Liver (tissue), 9 donors: ENCODE measurements around the gene CDC42BPB. TPM values are rescaled to one million over a fixed set of nuclear protein-coding genes. Genes with fewer than 3 reads are reported as not detected.

Experiments
- DNase-seq: peaks from one replicate; pipeline ENCODE4 v3.0.0-alpha.2; 2017; ENCODE audit warnings: low spot score
- H3K27ac ChIP-seq, 2 donors: one replicate each; pipeline ENCODE4 v1.7.0; 2013; ENCODE audit warnings: inconsistent platforms in 2 of 2, low read length in 2 of 2, control low read depth in 1 of 2, low read depth in 1 of 2, mild to moderate bottlenecking in 1 of 2
- H3K27me3 ChIP-seq, 4 donors: one replicate each; pipeline versions ENCODE4 v1.6.1 to v1.7.0; 2013; ENCODE audit warnings: low read length in 3 of 4, inconsistent platforms in 1 of 4, mild to moderate bottlenecking in 1 of 4, moderate library complexity in 1 of 4; ENCODE audit not compliant: control insufficient read depth in 4 of 4, insufficient read depth in 4 of 4
- H3K36me3 ChIP-seq, 4 donors: one replicate each; pipeline versions ENCODE4 v1.6.1 to v1.7.0; 2013; ENCODE audit warnings: low read length in 3 of 4, mild to moderate bottlenecking in 3 of 4, low read depth in 1 of 4, moderate library complexity in 1 of 4; ENCODE audit not compliant: control insufficient read depth in 4 of 4, insufficient read depth in 3 of 4
- H3K4me1 ChIP-seq, 4 donors: one replicate each; pipeline versions ENCODE4 v1.6.1 to v1.7.0; 2013; ENCODE audit warnings: low read length in 3 of 4, mild to moderate bottlenecking in 3 of 4, moderate library complexity in 1 of 4; ENCODE audit not compliant: control insufficient read depth in 4 of 4, insufficient read depth in 4 of 4
- H3K4me3 ChIP-seq, 3 donors: one replicate each; pipeline versions ENCODE4 v1.6.1 to v1.7.0; 2013; ENCODE audit warnings: low read length in 3 of 3, control low read depth in 1 of 3, low read depth in 1 of 3, mild to moderate bottlenecking in 1 of 3
- H3K9ac ChIP-seq, 2 donors: one replicate each; pipeline ENCODE4 v1.7.0; 2013; ENCODE audit warnings: low read length in 2 of 2, mild to moderate bottlenecking in 2 of 2, moderate library complexity in 2 of 2, control low read depth in 1 of 2, low read depth in 1 of 2
- H3K9me3 ChIP-seq, 4 donors: one replicate each; pipeline versions ENCODE4 v1.6.1 to v1.7.0; 2013; ENCODE audit warnings: low read length in 3 of 4; ENCODE audit not compliant: control insufficient read depth in 4 of 4
- EGR1 ChIP-seq, 2 donors: IDR thresholded peaks; 2 replicates each; pipeline ENCODE4 v1.6.1; 2016 to 2018; ENCODE audit warnings: antibody characterized with exemption in 2 of 2, low read depth in 2 of 2
- FOXA1 ChIP-seq: IDR thresholded peaks from 2 replicates; pipeline ENCODE4 v1.6.1; 2016; ENCODE audit warnings: antibody characterized with exemption
- FOXA2 ChIP-seq: IDR thresholded peaks from 2 replicates; pipeline ENCODE4 v1.6.1; 2016; ENCODE audit warnings: antibody characterized with exemption
- GABPA ChIP-seq, 2 donors: IDR thresholded peaks in 1 of 2; conservative IDR thresholded peaks in 1 of 2; 2 replicates each; pipeline ENCODE4 v1.6.1; 2016; ENCODE audit warnings: antibody characterized with exemption in 2 of 2, mild to moderate bottlenecking in 1 of 2, moderate library complexity in 1 of 2
- HNF4A ChIP-seq, 2 donors: conservative IDR thresholded peaks; 2 replicates each; pipeline ENCODE4 v1.6.1; 2016; ENCODE audit warnings: antibody characterized with exemption in 2 of 2, mild to moderate bottlenecking in 2 of 2
- HNF4G ChIP-seq: IDR thresholded peaks from 2 replicates; pipeline ENCODE4 v1.6.1; 2016; ENCODE audit warnings: antibody characterized with exemption
- JUND ChIP-seq, 2 donors: IDR thresholded peaks; 2 replicates each; pipeline ENCODE4 v1.6.1; 2016; ENCODE audit warnings: antibody characterized with exemption in 2 of 2
- NR2F2 ChIP-seq: IDR thresholded peaks from 2 replicates; pipeline ENCODE4 v1.6.1; 2016; ENCODE audit warnings: antibody characterized with exemption
- RAD21 ChIP-seq, 2 donors: IDR thresholded peaks; 2 replicates each; pipeline ENCODE4 v1.6.1; 2016; ENCODE audit warnings: antibody characterized with exemption in 2 of 2, mild to moderate bottlenecking in 2 of 2
- RXRA ChIP-seq, 2 donors: IDR thresholded peaks; 2 replicates each; pipeline ENCODE4 v1.6.1; 2017 to 2018; ENCODE audit warnings: antibody characterized with exemption in 2 of 2, mild to moderate bottlenecking in 1 of 2
- SP1 ChIP-seq: IDR thresholded peaks from 2 replicates; pipeline ENCODE4 v1.6.1; 2018; ENCODE audit warnings: antibody characterized with exemption, mild to moderate bottlenecking
- TAF1 ChIP-seq: conservative IDR thresholded peaks from 2 replicates; pipeline ENCODE4 v1.6.1; 2016; ENCODE audit warnings: antibody characterized with exemption, mild to moderate bottlenecking
- YY1 ChIP-seq: IDR thresholded peaks from 2 replicates; pipeline ENCODE4 v1.6.1; 2016; ENCODE audit warnings: antibody characterized with exemption, mild to moderate bottlenecking
- WGBS: extraction: QIAGEN DNeasy Blood & Tissue Kit; methylation state at CpG from one replicate; pipeline ENCODE4 v1.1.7; 2013; 5-methylcytosine and 5-hydroxymethylcytosine counted together
- polyA plus RNA-seq, 2 donors: library from polyadenylated mRNA; stranded (reverse) in 1 of 2; unstranded in 1 of 2; fragments of 200-250 nt in 1 of 2; fragments of >200 nt in 1 of 2; fragmentation: Nextera tagmentation in 1 of 2; extraction: Ambion mirVana in 1 of 2; gene quantifications; one replicate each; pipeline versions ENCODE4 v1.2.1 to v1.2.3, GENCODE V29; 2013 to 2015
- total RNA-seq, 2 donors: library from RNA; depleted of rRNA; stranded (reverse); fragments of >200 nt; gene quantifications; one replicate each; pipeline ENCODE4 v1.2.3, GENCODE V29; 2014
- TF ChIP-seq, protein P1 (sequence below): fragments of 150-350 bp; IDR thresholded peaks from 2 replicates; pipeline ENCODE4 v1.5.1; 2017; ENCODE audit warnings: improper control_type of control experiment, low read depth, low read length; ENCODE audit not compliant: missing input control
- TF ChIP-seq, protein P2 (sequence below): IDR thresholded peaks from 2 replicates; pipeline ENCODE4 v1.6.1; 2016; ENCODE audit warnings: antibody characterized with exemption
- TF ChIP-seq, protein P3 (sequence below): IDR thresholded peaks from 2 replicates; pipeline ENCODE4 v1.6.1; 2016; ENCODE audit warnings: antibody characterized with exemption, mild to moderate bottlenecking
- TF ChIP-seq, protein P4 (sequence below): IDR thresholded peaks from 2 replicates; pipeline ENCODE4 v1.6.1; 2016; ENCODE audit warnings: antibody characterized with exemption
- TF ChIP-seq, protein P5 (sequence below): IDR thresholded peaks from 2 replicates; pipeline ENCODE4 v1.6.1; 2016; ENCODE audit warnings: antibody characterized with exemption
- donor health status: healthy.
- donor health status: healthy.
- donor health status: healthy.
- donor health status: healthy.
- donor health status: healthy.

Gene CDC42BPB
- total and polyA plus RNA-seq, 4 donors: 4.1 to 78.7 (median 29.7) TPM

DNA sequence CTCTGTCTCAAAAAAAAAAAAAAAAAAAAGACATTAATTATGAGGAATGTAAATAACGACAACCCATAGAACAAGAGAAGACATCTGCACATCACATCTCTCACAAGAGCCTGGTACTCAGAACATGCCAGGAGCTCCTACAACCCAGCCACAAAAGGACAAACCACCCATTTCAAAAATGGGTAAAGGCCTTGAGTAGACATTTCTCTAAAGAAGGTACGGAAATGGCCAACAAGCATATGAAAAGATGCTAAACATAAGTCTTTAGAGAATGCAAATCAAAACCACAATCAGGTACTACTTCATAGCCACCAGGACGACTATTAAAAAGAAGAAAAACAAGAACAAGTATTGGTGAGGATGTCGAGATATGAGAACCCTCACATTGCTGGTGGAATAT, 121.6 kb downstream of the CDC42BPB start:
- 91% methylated on average over 4 of the region's 4 CpGs for WGBS

DNA sequence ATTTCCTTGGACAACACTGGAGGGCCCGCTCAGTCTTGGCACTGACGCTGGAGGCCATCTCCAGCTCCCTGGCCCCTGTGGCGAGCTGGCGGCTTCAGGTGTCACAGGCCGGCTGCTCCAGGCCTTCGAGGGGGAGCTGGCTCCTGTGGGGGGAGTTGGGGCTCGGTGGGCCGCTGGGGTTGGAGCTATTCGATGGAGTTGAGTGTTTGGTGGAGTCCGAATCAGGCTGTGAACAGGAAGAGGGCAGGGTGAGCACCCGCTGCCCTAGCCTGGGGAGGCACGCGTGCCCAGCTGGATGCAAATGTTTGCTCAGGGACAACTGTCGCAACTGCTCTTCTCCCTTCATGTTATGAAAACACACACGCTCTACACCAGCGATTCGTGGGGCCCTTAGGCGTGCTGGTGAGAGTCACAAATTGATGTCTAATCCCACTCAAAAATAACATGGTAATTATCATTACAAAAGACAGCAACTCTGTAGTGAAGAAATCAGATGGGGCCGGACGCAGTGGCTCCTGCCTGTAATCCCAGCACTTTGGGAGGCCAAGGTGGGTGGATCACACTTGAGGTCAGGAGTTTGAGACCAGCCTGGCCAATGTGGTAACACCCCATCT, 123.6 kb downstream of the CDC42BPB start:
- Histone ChIP-seq H3K27ac (peak overlapping the region; percentile 53 to 67), H3K9ac (no peak overlapping the region), H3K4me1 (peaks cover 2 to 21% (median 14%) of the 10 kb centered on the region in 4 donors), H3K4me3 (no peak overlapping the region), H3K36me3 (peaks cover 2 to 14% (median 6%) of the 10 kb centered on the region in 4 donors), H3K27me3 (no peaks in the 10 kb centered on the region), H3K9me3 (no peaks in the 10 kb centered on the region)
- WGBS: 61% methylated on average over 20 of the region's 20 CpGs
- DNase-seq: no peak
- TF ChIP-seq HNF4G: no peak
- TF ChIP-seq RXRA (IDR thresholded peaks at IDR 0.05): peak in 1 of 2 donors; percentile 73
- TF ChIP-seq, protein P1, sequence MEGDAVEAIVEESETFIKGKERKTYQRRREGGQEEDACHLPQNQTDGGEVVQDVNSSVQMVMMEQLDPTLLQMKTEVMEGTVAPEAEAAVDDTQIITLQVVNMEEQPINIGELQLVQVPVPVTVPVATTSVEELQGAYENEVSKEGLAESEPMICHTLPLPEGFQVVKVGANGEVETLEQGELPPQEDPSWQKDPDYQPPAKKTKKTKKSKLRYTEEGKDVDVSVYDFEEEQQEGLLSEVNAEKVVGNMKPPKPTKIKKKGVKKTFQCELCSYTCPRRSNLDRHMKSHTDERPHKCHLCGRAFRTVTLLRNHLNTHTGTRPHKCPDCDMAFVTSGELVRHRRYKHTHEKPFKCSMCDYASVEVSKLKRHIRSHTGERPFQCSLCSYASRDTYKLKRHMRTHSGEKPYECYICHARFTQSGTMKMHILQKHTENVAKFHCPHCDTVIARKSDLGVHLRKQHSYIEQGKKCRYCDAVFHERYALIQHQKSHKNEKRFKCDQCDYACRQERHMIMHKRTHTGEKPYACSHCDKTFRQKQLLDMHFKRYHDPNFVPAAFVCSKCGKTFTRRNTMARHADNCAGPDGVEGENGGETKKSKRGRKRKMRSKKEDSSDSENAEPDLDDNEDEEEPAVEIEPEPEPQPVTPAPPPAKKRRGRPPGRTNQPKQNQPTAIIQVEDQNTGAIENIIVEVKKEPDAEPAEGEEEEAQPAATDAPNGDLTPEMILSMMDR: no peak
- TF ChIP-seq, protein P2, sequence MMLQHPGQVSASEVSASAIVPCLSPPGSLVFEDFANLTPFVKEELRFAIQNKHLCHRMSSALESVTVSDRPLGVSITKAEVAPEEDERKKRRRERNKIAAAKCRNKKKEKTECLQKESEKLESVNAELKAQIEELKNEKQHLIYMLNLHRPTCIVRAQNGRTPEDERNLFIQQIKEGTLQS: no peak
- TF ChIP-seq, protein P3, sequence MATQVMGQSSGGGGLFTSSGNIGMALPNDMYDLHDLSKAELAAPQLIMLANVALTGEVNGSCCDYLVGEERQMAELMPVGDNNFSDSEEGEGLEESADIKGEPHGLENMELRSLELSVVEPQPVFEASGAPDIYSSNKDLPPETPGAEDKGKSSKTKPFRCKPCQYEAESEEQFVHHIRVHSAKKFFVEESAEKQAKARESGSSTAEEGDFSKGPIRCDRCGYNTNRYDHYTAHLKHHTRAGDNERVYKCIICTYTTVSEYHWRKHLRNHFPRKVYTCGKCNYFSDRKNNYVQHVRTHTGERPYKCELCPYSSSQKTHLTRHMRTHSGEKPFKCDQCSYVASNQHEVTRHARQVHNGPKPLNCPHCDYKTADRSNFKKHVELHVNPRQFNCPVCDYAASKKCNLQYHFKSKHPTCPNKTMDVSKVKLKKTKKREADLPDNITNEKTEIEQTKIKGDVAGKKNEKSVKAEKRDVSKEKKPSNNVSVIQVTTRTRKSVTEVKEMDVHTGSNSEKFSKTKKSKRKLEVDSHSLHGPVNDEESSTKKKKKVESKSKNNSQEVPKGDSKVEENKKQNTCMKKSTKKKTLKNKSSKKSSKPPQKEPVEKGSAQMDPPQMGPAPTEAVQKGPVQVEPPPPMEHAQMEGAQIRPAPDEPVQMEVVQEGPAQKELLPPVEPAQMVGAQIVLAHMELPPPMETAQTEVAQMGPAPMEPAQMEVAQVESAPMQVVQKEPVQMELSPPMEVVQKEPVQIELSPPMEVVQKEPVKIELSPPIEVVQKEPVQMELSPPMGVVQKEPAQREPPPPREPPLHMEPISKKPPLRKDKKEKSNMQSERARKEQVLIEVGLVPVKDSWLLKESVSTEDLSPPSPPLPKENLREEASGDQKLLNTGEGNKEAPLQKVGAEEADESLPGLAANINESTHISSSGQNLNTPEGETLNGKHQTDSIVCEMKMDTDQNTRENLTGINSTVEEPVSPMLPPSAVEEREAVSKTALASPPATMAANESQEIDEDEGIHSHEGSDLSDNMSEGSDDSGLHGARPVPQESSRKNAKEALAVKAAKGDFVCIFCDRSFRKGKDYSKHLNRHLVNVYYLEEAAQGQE: no peak
- peak; percentile 35 to 66 for TF ChIP-seq HNF4A (conservative IDR thresholded peaks at IDR 0.05)
- no peak for TF ChIP-seq TAF1
- TF ChIP-seq GABPA (IDR thresholded peaks at IDR 0.05 in 1 of 2, conservative IDR thresholded peaks at IDR 0.05 in 1 of 2): no peak
- TF ChIP-seq EGR1 (IDR thresholded peaks at IDR 0.05; ENCODE audit: low read depth in 2 of 2): no peak
- TF ChIP-seq SP1: no peak
- no peak for TF ChIP-seq YY1
- TF ChIP-seq JUND (IDR thresholded peaks at IDR 0.05): no peak
- peak; percentile 28 for TF ChIP-seq FOXA2
- TF ChIP-seq, protein P4, sequence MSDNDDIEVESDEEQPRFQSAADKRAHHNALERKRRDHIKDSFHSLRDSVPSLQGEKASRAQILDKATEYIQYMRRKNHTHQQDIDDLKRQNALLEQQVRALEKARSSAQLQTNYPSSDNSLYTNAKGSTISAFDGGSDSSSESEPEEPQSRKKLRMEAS: no peak
- peak in 1 of 2 donors; percentile 47 for TF ChIP-seq RAD21 (IDR thresholded peaks at IDR 0.05)
- no peak for TF ChIP-seq NR2F2
- TF ChIP-seq, protein P5, sequence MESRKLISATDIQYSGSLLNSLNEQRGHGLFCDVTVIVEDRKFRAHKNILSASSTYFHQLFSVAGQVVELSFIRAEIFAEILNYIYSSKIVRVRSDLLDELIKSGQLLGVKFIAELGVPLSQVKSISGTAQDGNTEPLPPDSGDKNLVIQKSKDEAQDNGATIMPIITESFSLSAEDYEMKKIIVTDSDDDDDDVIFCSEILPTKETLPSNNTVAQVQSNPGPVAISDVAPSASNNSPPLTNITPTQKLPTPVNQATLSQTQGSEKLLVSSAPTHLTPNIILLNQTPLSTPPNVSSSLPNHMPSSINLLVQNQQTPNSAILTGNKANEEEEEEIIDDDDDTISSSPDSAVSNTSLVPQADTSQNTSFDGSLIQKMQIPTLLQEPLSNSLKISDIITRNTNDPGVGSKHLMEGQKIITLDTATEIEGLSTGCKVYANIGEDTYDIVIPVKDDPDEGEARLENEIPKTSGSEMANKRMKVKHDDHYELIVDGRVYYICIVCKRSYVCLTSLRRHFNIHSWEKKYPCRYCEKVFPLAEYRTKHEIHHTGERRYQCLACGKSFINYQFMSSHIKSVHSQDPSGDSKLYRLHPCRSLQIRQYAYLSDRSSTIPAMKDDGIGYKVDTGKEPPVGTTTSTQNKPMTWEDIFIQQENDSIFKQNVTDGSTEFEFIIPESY: no peak
- no peak for TF ChIP-seq FOXA1

More for the DNA sequence above, 121.6 kb downstream of the CDC42BPB start:
- Histone ChIP-seq H3K36me3 (peaks cover 2 to 21% (median 9%) of the 10 kb centered on the region in 4 donors), H3K27ac (no peak overlapping the region), H3K4me3 (no peak overlapping the region), H3K4me1 (peaks cover 3 to 16% (median 11%) of the 10 kb centered on the region in 4 donors), H3K9me3 (no peaks in the 10 kb centered on the region), H3K27me3 (no peaks in the 10 kb centered on the region), H3K9ac (no peak overlapping the region)
- TF ChIP-seq, protein P4: no peak
- TF ChIP-seq GABPA (IDR thresholded peaks at IDR 0.05 in 1 of 2, conservative IDR thresholded peaks at IDR 0.05 in 1 of 2) (no peak), RAD21 (IDR thresholded peaks at IDR 0.05) (no peak), JUND (IDR thresholded peaks at IDR 0.05) (no peak), FOXA1 (no peak), TAF1 (no peak)
- TF ChIP-seq, protein P5: no peak
- TF ChIP-seq, protein P2: no peak
- no peak for DNase-seq
